Prostate gland (tissue), 2 donors: ENCODE results near the gene UBTD2.

ENCODE experiments used
- POLR2A ChIP-seq: fragments of 450-650 bp; IDR thresholded peaks from one replicate; pipeline ENCODE4 v1.6.1; 2016; ENCODE audit warnings: antibody characterized with exemption, mild to moderate bottlenecking
- TF ChIP-seq, protein P1 (sequence below), 4 experiments: fragments of 200-600 bp in 2 of 4; fragments of 450-650 bp in 2 of 4; sonication (generic) in 2 of 4; IDR thresholded peaks; 1 replicate in 3 of 4; 2 replicates in 1 of 4; pipeline ENCODE4 v1.5.1; 2016 to 2019; ENCODE audit warnings: antibody characterized with exemption in 4 of 4, mild to moderate bottlenecking in 2 of 4, moderate library complexity in 2 of 4

DNA sequence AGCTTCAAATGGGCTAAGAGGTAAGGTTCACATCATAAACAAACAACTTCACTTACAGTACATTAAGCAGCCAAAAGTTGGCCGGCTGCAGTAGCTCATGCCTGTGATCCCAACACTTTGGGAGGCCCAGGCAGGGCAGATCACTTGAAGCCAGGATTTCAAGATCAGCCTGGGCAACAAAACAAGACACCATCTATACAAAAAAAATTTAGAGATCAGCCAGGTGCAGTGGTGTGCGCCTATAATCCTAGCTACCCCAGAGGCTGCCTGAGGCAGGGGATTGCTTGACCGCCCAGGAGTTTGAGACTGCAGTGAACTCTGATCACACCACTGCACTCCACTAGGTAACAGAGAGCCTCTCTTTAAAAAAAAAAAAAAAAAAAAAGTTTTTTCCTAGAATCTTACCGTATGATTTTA, 16.9 kb downstream of the UBTD2 start:
- TF ChIP-seq, protein P1, sequence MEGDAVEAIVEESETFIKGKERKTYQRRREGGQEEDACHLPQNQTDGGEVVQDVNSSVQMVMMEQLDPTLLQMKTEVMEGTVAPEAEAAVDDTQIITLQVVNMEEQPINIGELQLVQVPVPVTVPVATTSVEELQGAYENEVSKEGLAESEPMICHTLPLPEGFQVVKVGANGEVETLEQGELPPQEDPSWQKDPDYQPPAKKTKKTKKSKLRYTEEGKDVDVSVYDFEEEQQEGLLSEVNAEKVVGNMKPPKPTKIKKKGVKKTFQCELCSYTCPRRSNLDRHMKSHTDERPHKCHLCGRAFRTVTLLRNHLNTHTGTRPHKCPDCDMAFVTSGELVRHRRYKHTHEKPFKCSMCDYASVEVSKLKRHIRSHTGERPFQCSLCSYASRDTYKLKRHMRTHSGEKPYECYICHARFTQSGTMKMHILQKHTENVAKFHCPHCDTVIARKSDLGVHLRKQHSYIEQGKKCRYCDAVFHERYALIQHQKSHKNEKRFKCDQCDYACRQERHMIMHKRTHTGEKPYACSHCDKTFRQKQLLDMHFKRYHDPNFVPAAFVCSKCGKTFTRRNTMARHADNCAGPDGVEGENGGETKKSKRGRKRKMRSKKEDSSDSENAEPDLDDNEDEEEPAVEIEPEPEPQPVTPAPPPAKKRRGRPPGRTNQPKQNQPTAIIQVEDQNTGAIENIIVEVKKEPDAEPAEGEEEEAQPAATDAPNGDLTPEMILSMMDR (IDR thresholded peaks at IDR 0.05): no peak
- TF ChIP-seq POLR2A: no peak
